ENCODE measurements around the gene GALNT16.

GRCh38 chr14:69395929-69396328 is 136.0 kb downstream of the GALNT16 start:
- TF ChIP-seq CTCF (IDR thresholded peaks at IDR 0.05; ENCODE audit: extremely low read depth in 1 of 2, insufficient read depth in 1 of 2, low read depth in 1 of 2, low read length in 2 of 2), result no peak
- no peak for TF ChIP-seq EZH2 (IDR thresholded peaks at IDR 0.05; ENCODE audit: borderline replicate concordance, low read depth, low read length, severe bottlenecking)
- no peak for TF ChIP-seq POLR2A (IDR thresholded peaks at IDR 0.05; ENCODE audit: low read depth, low read length)
- no peak for TF ChIP-seq JUN (IDR thresholded peaks at IDR 0.05; ENCODE audit: borderline replicate concordance, insufficient read depth, insufficient read length, low read depth)
- TF ChIP-seq POLR2AphosphoS5 (IDR thresholded peaks at IDR 0.05; ENCODE audit: insufficient read depth, low read depth, low read length), result no peak
- TF ChIP-seq MAX (IDR thresholded peaks at IDR 0.05; ENCODE audit: insufficient read depth, insufficient read length), result no peak

Measured in endothelial cell of umbilical vein (primary cell).